GM13977 (cell line): Measurements from ENCODE around the gene GABRE.
A peak's percentile ranks its signal among the peaks of the same experiment; 100 is the strongest.

Experiments used
- DNase-seq: peaks from one replicate; pipeline ENCODE4 v3.0.0; 2012; ENCODE audit warnings: low spot score
- CTCF ChIP-seq: IDR thresholded peaks from 2 replicates; pipeline ENCODE4 v1.5.1; 2012; ENCODE audit warnings: mild to moderate bottlenecking, control low read depth; ENCODE audit not compliant: insufficient read depth; ENCODE audit errors: extremely low read depth, missing control alignments
- in situ Hi-C: fragments of 300-500 bp; cut with MboI; formaldehyde crosslinking; loops from one replicate; pipeline ENCODE4 v1.12.0; 2022; ENCODE audit warnings: low sequenced_read_pairs, low pct_unique_long_range_greater_than_20kb, mixed read lengths, inconsistent platforms; ENCODE audit not compliant: unreplicated experiment

GABRE gene

GRCh38 chrX:151974336-151975227 is at the start of gene GABRE:
Gene GABRE (minus strand): TSS chrX:151974676. CDS start chrX:151974625, 51 bp downstream.
- DNase-seq, result peak; percentile 20
- TF ChIP-seq CTCF, result no peak
- in situ Hi-C loops, result no loop called here

GRCh38 chrX:152020888-152021287 is 46.4 kb upstream of the GABRE start:
- DNase-seq, result no peak
- in situ Hi-C loops, result no loop called here
- no peak for TF ChIP-seq CTCF

- in situ Hi-C loops, result no loop called here
- TF ChIP-seq CTCF, result no peak
- no peak for DNase-seq
Measured at GRCh38 chrX:151999813-152000212, 25.3 kb upstream of the GABRE start.

GRCh38 chrX:151997539-151997938 is 23.1 kb upstream of the GABRE start:
- DNase-seq, result no peak
- in situ Hi-C loops, result no loop called here
- TF ChIP-seq CTCF, result no peak

GRCh38 chrX:151996347-151996746 is 21.9 kb upstream of the GABRE start:
- no peak for DNase-seq
- TF ChIP-seq CTCF, result no peak
- in situ Hi-C loops, result no loop called here

GRCh38 chrX:151994476-151994875 is 20.0 kb upstream of the GABRE start:
- in situ Hi-C loops, result no loop called here
- no peak for TF ChIP-seq CTCF
- no peak for DNase-seq
